GM08714 (cell line): ENCODE data around the gene FAM107B.

ENCODE experiments used
- H3K4me3 ChIP-seq: fragments of 200-500 bp; sonication (Bioruptor generic); 2 replicates; pipeline ENCODE4 v1.5.1; 2014; ENCODE audit warnings: mild to moderate bottlenecking, low read length, inconsistent platforms
- ZNF274 ChIP-seq: IDR thresholded peaks from 2 replicates; pipeline ENCODE4 v1.6.1; 2012; ENCODE audit warnings: mild to moderate bottlenecking, low read depth, low read length

FAM107B gene

GRCh38 chr10:14758451-14758850 is 16.2 kb downstream of the FAM107B start:
- no peak for TF ChIP-seq ZNF274
- no peak overlapping the region for H3K4me3 ChIP-seq

- no peak for TF ChIP-seq ZNF274
- no peak overlapping the region for H3K4me3 ChIP-seq
Observed at GRCh38 chr10:14757986-14758385, 16.7 kb downstream of the FAM107B start.

GRCh38 chr10:14757394-14757793 is 17.3 kb downstream of the FAM107B start:
- no peak for TF ChIP-seq ZNF274
- H3K4me3 ChIP-seq, result no peak overlapping the region

GRCh38 chr10:14753441-14753840 is 21.3 kb downstream of the FAM107B start:
- no peak overlapping the region for H3K4me3 ChIP-seq
- no peak for TF ChIP-seq ZNF274

GRCh38 chr10:14751921-14752320 is 22.8 kb downstream of the FAM107B start:
- no peak overlapping the region for H3K4me3 ChIP-seq
- no peak for TF ChIP-seq ZNF274

- H3K4me3 ChIP-seq, result no peak overlapping the region
- TF ChIP-seq ZNF274, result no peak
Observed at GRCh38 chr10:14751014-14751896, 23.4 kb downstream of the FAM107B start.

- H3K4me3 ChIP-seq, result no peak overlapping the region
- TF ChIP-seq ZNF274, result no peak
Observed at GRCh38 chr10:14749070-14749809, 25.5 kb downstream of the FAM107B start.

- no peak overlapping the region for H3K4me3 ChIP-seq
- TF ChIP-seq ZNF274, result no peak
Observed at GRCh38 chr10:14748441-14748840, 26.3 kb downstream of the FAM107B start.

- H3K4me3 ChIP-seq, result peak overlapping the region; percentile 2; the same call in 1 of the 2 replicates
- TF ChIP-seq ZNF274, result no peak
Observed at GRCh38 chr10:14742815-14743214, 31.9 kb downstream of the FAM107B start.

GRCh38 chr10:14742382-14742781 is 32.3 kb downstream of the FAM107B start:
- TF ChIP-seq ZNF274, result no peak

GRCh38 chr10:14740684-14741247 is 33.9 kb downstream of the FAM107B start:
- no peak overlapping the region; the same call in 1 of the 2 replicates for H3K4me3 ChIP-seq
- no peak for TF ChIP-seq ZNF274

More at GRCh38 chr10:14742382-14742781, 32.3 kb downstream of the FAM107B start:
- peak overlapping the region; percentile 2; the same call in 1 of the 2 replicates for H3K4me3 ChIP-seq

GRCh38 chr10:14737808-14738545 is 36.7 kb downstream of the FAM107B start:
- no peak for TF ChIP-seq ZNF274
- H3K4me3 ChIP-seq, result no peak overlapping the region

GRCh38 chr10:14736600-14737081 is 38.1 kb downstream of the FAM107B start:
- H3K4me3 ChIP-seq, result no peak overlapping the region
- TF ChIP-seq ZNF274, result no peak

GRCh38 chr10:14736043-14736442 is 38.7 kb downstream of the FAM107B start:
- TF ChIP-seq ZNF274, result no peak

More at GRCh38 chr10:14736043-14736442, 38.7 kb downstream of the FAM107B start:
- no peak overlapping the region for H3K4me3 ChIP-seq
